GM20431 (cell line): ENCODE measurements around the gene GOLGA8O.
"Not testable (repeated sequence)": the region's sequence is repeated elsewhere in the genome, so short reads cannot be mapped to it uniquely, and the experiment has no call there.

ENCODE experiments used
- in situ Hi-C: fragments of 300-500 bp; cut with MseI, MboI; formaldehyde crosslinking; loops from one replicate; pipeline ENCODE4 v1.15.0; 2020; ENCODE audit warnings: low sequenced_read_pairs; ENCODE audit not compliant: unreplicated experiment

Gene GOLGA8O, protein sequence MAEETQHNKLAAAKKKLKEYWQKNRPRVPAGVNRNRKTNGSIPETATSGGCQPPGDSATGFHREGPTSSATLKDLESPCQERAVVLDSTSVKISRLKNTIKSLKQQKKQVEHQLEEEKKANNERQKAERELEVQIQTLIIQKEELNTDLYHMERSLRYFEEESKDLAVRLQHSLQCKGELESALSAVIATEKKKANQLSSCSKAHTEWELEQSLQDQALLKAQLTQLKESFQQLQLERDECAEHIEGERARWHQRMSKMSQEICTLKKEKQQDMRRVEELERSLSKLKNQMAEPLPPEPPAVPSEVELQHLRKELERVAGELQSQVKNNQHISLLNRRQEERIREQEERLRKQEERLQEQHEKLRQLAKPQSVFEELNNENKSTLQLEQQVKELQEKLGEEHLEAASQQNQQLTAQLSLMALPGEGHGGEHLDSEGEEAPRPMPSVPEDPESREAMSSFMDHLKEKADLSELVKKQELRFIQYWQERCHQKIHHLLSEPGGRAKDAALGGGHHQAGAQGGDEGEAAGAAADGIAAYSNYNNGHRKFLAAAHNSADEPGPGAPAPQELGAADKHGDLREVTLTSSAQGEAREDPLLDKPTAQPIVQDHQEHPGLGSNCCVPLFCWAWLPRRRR

GRCh38 chr15:32455534-32455933 is at the start of gene GOLGA8O:
Gene GOLGA8O (minus strand): TSS chr15:32455634. CDS start chr15:32455536, 98 bp downstream.
- in situ Hi-C loops = not testable (repeated sequence)

- in situ Hi-C loops = not testable (repeated sequence)
Measured at GRCh38 chr15:32504152-32504811, 48.8 kb upstream of the GOLGA8O start.

GRCh38 chr15:32502946-32503345 is 47.5 kb upstream of the GOLGA8O start:
- in situ Hi-C loops = not testable (repeated sequence)

DNA sequence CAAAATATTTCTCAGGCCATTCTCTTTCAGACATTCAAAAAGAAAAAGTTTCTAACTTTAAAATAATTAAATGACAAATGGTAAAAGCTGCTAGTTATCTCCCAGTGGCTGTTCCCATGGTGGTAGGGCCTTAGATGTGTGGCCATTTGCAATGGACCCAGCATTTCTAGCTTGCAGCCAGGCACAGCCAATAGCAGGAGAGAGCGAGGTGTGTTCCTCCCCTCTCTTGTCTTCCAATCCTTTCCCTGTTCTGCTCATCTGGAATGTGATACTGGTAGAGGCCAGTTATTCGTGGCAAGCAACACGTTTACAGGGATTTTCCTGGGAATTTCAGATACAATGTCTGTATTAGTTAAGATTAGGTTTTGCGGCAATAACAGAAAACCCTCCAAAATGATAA is 37.3 kb upstream of the GOLGA8O start:
- in situ Hi-C loops = not testable (repeated sequence)

GRCh38 chr15:32486474-32486873 is 31.0 kb upstream of the GOLGA8O start:
- in situ Hi-C loops = not testable (repeated sequence)

DNA sequence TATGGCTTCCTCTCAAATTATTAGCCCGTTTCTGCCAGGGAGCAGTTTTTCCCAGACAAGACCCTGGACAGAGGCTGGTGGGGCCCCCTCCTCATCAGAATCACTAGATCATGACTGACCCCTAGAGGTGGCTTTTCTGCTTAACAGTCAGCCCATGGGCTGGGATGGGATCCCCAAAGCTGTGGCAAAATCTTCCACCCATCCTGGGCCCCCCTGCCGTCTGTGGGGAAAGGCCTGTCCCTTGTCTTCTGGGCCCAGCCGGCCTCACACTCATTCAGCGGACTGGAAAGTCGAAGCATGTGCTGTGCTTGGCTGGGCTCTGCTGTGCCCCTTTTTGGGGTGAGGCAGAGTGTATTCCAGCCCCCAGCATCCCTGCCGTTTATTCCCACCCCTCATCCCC is 27.9 kb upstream of the GOLGA8O start:
- in situ Hi-C loops = not testable (repeated sequence)

DNA sequence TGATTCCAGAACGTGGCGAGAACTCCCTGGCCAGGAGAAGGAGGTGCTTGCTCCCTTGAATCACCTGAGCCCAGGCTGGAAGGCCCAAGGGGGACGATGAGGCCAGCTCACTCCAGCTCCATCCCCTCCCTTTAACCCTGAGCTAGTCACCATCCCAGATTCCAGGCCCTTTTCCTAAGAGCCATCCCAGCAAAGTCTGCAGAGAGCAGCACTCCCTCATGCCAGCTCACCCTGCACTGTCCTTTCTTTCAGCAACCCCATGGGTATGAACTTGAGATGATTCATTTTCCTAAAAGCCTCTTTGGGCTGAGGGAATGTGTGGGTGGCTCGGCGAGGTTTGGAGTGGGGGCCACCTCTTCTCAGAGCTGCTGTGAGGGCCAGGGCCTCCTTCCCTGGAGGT is 26.2 kb upstream of the GOLGA8O start:
- in situ Hi-C loops = not testable (repeated sequence)

DNA sequence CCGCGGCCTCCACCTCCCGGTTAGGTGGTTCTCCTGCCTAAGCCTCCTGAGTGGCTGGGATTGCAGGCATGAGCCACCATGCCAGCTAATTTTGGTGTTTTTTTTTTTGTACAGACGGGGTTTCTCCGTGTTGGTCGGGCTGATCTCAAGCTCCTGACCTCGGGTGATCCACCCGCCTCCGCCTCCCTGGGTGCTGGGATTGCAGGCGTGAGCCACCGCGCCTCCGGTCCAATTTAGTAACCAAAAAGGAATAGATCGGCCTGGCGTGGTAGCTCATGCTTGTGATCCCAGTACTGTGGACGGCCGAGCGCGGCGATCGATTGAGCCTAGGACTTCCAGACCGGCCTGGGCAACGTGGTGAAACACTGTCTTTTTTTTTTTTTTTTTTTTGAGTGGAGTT is 12.6 kb upstream of the GOLGA8O start:
- in situ Hi-C loops = not testable (repeated sequence)

DNA sequence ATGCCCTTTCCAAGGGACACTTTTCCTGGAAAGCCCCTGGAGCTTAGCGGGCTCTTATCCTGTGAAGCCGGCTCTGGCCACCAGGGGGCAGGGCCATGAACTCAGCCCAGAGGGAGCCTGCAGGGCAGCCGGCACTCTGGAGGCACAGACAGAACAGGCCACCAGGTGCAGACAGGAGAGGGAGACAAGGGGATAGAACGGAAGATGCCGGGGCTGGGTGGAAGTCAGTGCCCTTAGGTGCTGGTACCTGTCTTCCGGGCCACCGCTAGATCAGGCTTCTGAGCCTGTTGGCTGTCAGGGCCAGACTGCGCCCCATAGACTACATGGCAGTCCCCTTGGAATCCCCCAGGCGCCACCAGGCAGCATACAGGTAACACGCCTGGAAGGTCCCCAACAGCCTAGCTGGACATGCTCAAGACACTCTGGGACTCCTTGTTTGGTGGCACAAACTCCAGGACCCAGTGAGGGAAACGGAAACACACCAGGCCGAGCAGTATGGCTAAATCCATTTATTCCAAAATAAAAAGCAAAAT is 14.9 kb downstream of the GOLGA8O start:
- in situ Hi-C loops = not testable (repeated sequence)

DNA sequence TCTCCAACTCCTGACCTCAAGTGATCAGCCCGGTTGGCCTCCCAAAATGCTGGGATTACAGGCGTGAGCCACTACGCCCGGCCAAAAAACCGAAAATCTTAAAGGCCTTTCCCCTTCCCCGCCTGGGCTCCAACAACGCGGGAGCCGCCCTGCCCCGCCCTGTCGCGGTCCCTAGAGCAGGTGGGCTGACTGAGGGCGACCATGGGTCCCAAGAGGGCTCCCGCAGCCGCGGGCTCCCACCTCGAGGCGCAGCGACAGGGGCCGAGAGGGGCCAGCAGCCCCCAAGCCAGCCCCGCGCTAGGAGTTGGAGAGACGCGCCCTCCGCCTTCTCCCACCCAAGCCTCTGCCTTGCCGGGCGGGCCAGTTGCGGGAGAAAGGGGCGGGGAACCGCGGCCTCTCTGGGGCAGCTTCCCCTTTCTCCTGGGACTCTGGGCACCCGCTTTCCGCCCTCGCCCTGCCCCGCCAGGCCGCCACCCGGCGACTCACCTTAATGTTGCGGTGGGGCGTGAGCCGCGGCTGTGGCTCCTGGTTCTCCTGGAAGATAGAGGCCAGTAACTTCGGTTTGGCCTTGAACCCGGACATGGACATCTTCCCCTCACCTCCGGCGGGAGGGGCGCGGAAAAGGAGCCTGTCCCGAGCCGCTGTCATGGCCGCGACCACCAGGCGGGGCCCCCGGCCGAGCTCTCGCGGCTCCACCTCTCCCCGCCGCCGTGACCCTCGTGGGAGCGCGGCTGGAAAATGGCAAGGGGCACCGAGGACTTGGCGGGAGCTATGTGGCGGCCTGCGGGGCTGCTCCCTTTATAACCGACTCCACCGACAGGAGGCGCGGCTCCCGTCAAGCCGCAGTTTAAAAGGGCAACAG is 21.1 kb downstream of the GOLGA8O start:
- in situ Hi-C loops = not testable (repeated sequence)

DNA sequence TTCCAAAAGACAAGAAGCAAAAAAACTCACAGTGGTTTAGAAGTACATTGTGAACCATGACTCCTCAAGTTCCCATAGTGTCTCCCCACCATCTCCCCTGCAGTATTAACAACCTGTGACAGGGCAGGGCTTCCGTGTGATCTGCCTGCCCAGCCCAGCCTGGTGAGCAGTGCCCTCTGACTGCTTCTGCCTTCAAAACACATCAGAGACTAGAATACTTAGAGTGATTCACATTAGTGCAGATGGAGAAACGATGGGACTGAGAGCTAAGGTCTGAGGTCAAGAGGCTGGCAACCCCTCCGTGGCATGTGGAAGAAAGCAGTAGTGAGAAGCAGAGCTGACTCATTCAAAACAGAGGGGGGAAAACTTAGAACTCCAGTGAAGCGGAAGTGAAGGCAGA is 27.8 kb downstream of the GOLGA8O start:
- in situ Hi-C loops = not testable (repeated sequence)

DNA sequence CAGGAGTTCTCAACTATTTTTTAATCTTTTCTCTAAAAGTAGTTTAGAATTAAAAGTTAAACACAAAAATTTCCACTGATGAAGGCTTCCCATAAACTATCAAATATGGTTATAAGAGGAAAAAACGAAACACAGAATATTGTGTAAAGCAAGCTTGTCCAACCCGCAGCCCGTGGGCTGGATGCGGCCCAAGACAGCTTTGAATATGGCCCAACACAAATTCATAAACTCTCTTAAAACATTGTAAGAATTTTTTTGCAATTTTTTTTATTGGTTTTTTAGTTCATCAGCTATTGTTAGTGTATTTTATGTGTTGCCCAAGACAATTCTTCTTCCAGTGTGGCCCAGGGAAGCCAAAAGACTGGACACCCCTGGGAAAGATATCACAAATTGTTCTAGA is 28.9 kb downstream of the GOLGA8O start:
- in situ Hi-C loops = not testable (repeated sequence)

DNA sequence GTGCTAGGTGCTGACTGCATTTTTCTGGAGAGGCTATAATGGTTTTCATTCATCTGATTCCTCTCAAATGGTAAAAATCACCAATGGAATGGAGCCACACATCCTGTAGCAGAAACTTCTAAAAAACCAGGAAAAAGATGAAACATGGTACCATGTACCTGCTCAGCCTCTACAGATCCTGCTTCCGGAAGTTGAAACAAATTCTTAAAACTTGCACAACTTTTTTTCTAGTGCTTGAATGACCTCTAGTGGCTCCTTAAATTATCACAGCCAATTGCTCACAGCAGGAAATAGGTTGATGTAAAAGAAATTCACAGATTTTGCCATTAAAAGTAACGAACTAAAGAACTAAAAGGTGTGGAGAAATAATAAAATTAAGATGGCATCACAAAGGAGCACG is 47.5 kb downstream of the GOLGA8O start:
- in situ Hi-C loops = not testable (repeated sequence)

GRCh38 chr15:32403192-32403591 is 52.2 kb downstream of the GOLGA8O start, which contains the start of gene GOLGA8K:
Gene GOLGA8K (minus strand): TSS chr15:32403292. CDS start chr15:32403194, 98 bp downstream.
- in situ Hi-C loops = not testable (repeated sequence)

DNA sequence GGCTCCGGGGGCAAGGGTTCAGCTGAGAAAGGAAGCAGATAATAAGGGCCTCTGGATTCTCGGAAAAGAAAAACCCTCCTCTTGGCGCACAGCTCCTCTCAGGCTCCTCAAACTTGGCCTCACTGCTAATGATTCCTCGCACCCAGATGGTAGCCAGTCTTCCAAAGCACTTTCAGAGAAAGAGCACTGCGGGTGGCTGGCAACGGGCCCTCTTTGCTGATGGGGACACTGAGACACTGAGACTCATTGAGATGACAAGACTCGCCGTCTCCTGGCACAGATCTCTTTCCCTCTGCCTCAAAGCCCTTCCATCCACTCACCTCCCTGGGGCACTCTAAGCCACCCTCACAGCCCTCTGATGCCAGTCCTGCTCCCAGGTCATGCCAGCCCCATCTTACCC is 58.9 kb downstream of the GOLGA8O start:
- in situ Hi-C loops = not testable (repeated sequence)
